Dendritic cell treated with granulocyte-macrophage colony-stimulating factor and Interleukin-4, amounts not matched to agents 40 ng/mL and 50 ng/mL, for 4 days (primary cell): ENCODE data around the gene ARHGAP9.

Source experiments
- H3K27ac Mint-ChIP-seq: one replicate; pipeline ENCODE4 v1.8.0; 2022; ENCODE audit warnings: mild to moderate bottlenecking, mixed read lengths
- H3K27me3 Mint-ChIP-seq: one replicate; pipeline ENCODE4 v1.8.0; 2022; ENCODE audit warnings: mild to moderate bottlenecking, mixed read lengths
- H3K36me3 Mint-ChIP-seq: one replicate; pipeline ENCODE4 v1.8.0; 2022; ENCODE audit warnings: low read depth, mixed read lengths
- H3K4me1 Mint-ChIP-seq: one replicate; pipeline ENCODE4 v1.8.0; 2022; ENCODE audit warnings: low read depth, mixed read lengths
- H3K4me3 Mint-ChIP-seq: one replicate; pipeline ENCODE4 v1.8.0; 2022; ENCODE audit warnings: mild to moderate bottlenecking, moderate library complexity, mixed read lengths
- H3K9me3 Mint-ChIP-seq: one replicate; pipeline ENCODE4 v1.8.0; 2022; ENCODE audit warnings: mixed read lengths
- intact Hi-C: fragments of 100-400 bp; cut with micrococcal nuclease; formaldehyde crosslinking; loops from one replicate; pipeline ENCODE4 v1.15.0; 2022

The ARHGAP9 gene

GRCh38 chr12:57467212-57467874 is 12.3 kb downstream of the ARHGAP9 start:
- Mint-ChIP-seq H3K4me1 (peaks cover 65% of the 10 kb centered on the region), H3K9me3 (no peaks in the 10 kb centered on the region), H3K27ac (no peak overlapping the region), H3K27me3 (peaks cover 14% of the 10 kb centered on the region), H3K4me3 (no peak overlapping the region), H3K36me3 (peaks cover 55% of the 10 kb centered on the region)
- intact Hi-C loops = no loop called here

DNA sequence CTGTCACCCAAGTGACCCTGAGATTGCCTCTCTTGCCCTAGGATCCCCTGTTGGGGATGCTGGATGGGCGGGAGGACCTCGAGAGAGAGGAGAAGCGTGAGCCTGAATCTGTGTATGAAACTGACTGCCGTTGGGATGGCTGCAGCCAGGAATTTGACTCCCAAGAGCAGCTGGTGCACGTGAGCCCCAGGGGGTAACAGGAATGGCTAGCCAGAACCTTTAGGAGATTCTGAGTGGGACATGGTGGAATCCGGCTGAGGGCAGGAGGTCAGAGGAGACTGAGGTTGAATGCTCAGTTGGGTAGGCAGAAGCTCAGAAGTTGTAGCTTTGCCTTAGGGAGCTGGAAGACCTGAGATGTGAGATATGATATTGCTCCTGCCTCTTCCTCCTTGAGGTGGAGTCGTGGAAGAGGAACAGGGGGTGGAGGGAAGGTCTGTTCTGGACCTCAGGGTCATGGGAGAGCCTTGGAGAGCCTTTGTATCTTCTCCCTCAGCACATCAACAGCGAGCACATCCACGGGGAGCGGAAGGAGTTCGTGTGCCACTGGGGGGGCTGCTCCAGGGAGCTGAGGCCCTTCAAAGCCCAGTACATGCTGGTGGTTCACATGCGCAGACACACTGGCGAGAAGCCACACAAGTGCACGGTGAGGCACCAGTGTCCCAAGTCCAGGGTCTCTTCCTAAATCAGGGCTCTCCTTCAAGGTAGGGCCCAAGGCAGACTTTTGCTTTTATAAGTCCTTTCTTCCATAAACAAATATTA is 13.7 kb downstream of the ARHGAP9 start:
- peaks cover 63% of the 10 kb centered on the region for H3K4me1 Mint-ChIP-seq
- peak overlapping the region; percentile 2 for H3K27ac Mint-ChIP-seq
- intact Hi-C loops = no loop called here
- H3K4me3 Mint-ChIP-seq = no peak overlapping the region
- H3K27me3 Mint-ChIP-seq = peaks cover 26% of the 10 kb centered on the region
- peaks cover 40% of the 10 kb centered on the region for H3K36me3 Mint-ChIP-seq
- no peaks in the 10 kb centered on the region for H3K9me3 Mint-ChIP-seq

- Mint-ChIP-seq H3K27me3 (peaks cover 33% of the 10 kb centered on the region), H3K4me1 (peaks cover 69% of the 10 kb centered on the region), H3K27ac (peak overlapping the region; percentile 2), H3K36me3 (peaks cover 33% of the 10 kb centered on the region), H3K9me3 (no peaks in the 10 kb centered on the region), H3K4me3 (no peak overlapping the region)
- intact Hi-C loops = no loop called here
Measured at GRCh38 chr12:57465030-57465746, 14.5 kb downstream of the ARHGAP9 start.

DNA sequence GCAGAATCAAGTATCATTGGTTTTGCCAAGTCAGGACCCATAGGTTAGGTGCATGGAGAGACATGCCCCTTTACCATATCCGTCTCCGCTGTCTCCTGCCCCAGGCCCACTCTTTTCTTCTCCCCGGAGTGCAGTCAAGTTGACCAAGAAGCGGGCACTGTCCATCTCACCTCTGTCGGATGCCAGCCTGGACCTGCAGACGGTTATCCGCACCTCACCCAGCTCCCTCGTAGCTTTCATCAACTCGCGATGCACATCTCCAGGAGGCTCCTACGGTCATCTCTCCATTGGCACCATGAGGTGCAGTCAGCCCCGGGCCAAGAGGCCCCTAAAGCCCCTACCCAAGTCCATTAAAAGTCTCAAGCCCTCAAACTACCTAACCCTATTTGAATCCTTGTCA is 15.1 kb downstream of the ARHGAP9 start:
- Mint-ChIP-seq H3K9me3 (no peaks in the 10 kb centered on the region), H3K36me3 (peaks cover 27% of the 10 kb centered on the region), H3K27me3 (peaks cover 37% of the 10 kb centered on the region), H3K27ac (no peak overlapping the region), H3K4me3 (no peak overlapping the region), H3K4me1 (peaks cover 74% of the 10 kb centered on the region)
- intact Hi-C loops = no loop called here

DNA sequence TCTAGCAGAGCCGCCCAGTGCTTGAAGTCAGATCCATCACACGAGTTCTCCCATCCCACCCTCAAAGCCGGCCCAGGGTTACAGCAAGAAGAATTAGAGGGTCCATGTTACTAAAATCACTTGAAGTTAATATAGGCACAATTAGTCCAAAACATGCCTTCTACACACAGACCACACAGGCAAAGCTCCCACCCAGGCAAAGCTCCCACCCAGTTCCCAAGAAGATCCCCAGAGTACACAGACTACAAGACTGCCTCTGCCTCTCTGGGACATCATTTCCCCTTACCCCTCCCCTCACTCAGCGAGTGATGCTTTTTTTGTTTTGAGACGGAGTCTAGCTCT is 16.8 kb downstream of the ARHGAP9 start:
- Mint-ChIP-seq H3K27me3 (peaks cover 37% of the 10 kb centered on the region), H3K4me3 (peak overlapping the region; percentile 85), H3K9me3 (no peaks in the 10 kb centered on the region), H3K27ac (peak overlapping the region; percentile 74), H3K4me1 (peaks cover 75% of the 10 kb centered on the region), H3K36me3 (peaks cover 10% of the 10 kb centered on the region)
- intact Hi-C loops = no loop called here

- peak overlapping the region; percentile 74 for H3K27ac Mint-ChIP-seq
- peaks cover 72% of the 10 kb centered on the region for H3K4me1 Mint-ChIP-seq
- H3K4me3 Mint-ChIP-seq = peak overlapping the region; percentile 85
- peaks cover 37% of the 10 kb centered on the region for H3K27me3 Mint-ChIP-seq
- H3K36me3 Mint-ChIP-seq = peaks cover 5% of the 10 kb centered on the region
- no peaks in the 10 kb centered on the region for H3K9me3 Mint-ChIP-seq
- intact Hi-C loops = no loop called here
Measured at GRCh38 chr12:57462251-57462911, 17.3 kb downstream of the ARHGAP9 start.

GRCh38 chr12:57461917-57462250 is 17.8 kb downstream of the ARHGAP9 start:
- Mint-ChIP-seq H3K4me1 (peaks cover 68% of the 10 kb centered on the region), H3K36me3 (no peaks in the 10 kb centered on the region), H3K9me3 (no peaks in the 10 kb centered on the region), H3K4me3 (peak overlapping the region; percentile 85), H3K27ac (peak overlapping the region; percentile 74), H3K27me3 (peaks cover 37% of the 10 kb centered on the region)
- intact Hi-C loops = no loop called here

- peaks cover 68% of the 10 kb centered on the region for H3K4me1 Mint-ChIP-seq
- H3K27ac Mint-ChIP-seq = peak overlapping the region; percentile 74
Measured at GRCh38 chr12:57461276-57461916, 18.3 kb downstream of the ARHGAP9 start.

GRCh38 chr12:57460841-57461275 is 18.8 kb downstream of the ARHGAP9 start:
- intact Hi-C loops = no loop called here
- peaks cover 67% of the 10 kb centered on the region for H3K4me1 Mint-ChIP-seq
- no peaks in the 10 kb centered on the region for H3K36me3 Mint-ChIP-seq
- peaks cover 41% of the 10 kb centered on the region for H3K27me3 Mint-ChIP-seq
- no peak overlapping the region for H3K27ac Mint-ChIP-seq
- H3K4me3 Mint-ChIP-seq = peak overlapping the region; percentile 85
- H3K9me3 Mint-ChIP-seq = no peaks in the 10 kb centered on the region

More at GRCh38 chr12:57461276-57461916, 18.3 kb downstream of the ARHGAP9 start:
- Mint-ChIP-seq H3K36me3 (no peaks in the 10 kb centered on the region), H3K9me3 (no peaks in the 10 kb centered on the region), H3K27me3 (peaks cover 39% of the 10 kb centered on the region), H3K4me3 (peak overlapping the region; percentile 85)
- intact Hi-C loops = no loop called here

DNA sequence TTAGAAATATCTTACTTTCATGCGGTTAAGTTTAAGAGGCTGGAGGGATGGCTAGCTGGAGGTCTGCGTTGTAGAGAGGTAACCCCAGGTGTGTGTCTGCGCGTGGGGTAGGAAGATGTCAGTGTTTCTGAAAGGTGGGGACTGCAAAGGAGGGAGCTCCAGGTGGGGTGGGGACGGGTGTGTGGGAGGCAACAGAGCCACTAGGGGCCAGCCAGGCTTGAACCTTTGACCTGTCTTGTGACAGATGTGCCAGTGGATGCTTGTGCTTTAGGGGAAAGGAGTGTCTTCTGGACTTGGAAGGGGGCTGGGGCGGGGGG is 19.2 kb downstream of the ARHGAP9 start:
- no peaks in the 10 kb centered on the region for H3K9me3 Mint-ChIP-seq
- intact Hi-C loops = no loop called here

GRCh38 chr12:57459750-57460467 is 19.8 kb downstream of the ARHGAP9 start, which contains the start of gene GLI1:
Gene GLI1 (plus strand): TSS chr12:57459785. CDS start chr12:57463692, 3,907 bp downstream.
- H3K4me3 Mint-ChIP-seq = peak within 1 kb of the TSS; percentile 87
- peak within 1 kb of the TSS; percentile 95 for H3K27ac Mint-ChIP-seq
- no peaks in the 10 kb centered on the region for H3K9me3 Mint-ChIP-seq
- peaks cover 43% of the 10 kb centered on the region for H3K27me3 Mint-ChIP-seq
- H3K36me3 Mint-ChIP-seq = no peaks in the 10 kb centered on the region
- intact Hi-C loops = loop anchor here (2.0 kb wide), 2 partner anchors 17 to 161 kb away; no protein-coding TSS in a partner anchor
- peaks cover 66% of the 10 kb centered on the region for H3K4me1 Mint-ChIP-seq

More for the DNA sequence above, 19.2 kb downstream of the ARHGAP9 start:
- H3K4me3 Mint-ChIP-seq = peak overlapping the region; percentile 59
- H3K27ac Mint-ChIP-seq = peak overlapping the region; percentile 95
- no peaks in the 10 kb centered on the region for H3K36me3 Mint-ChIP-seq
- H3K4me1 Mint-ChIP-seq = peaks cover 67% of the 10 kb centered on the region
- H3K27me3 Mint-ChIP-seq = peaks cover 43% of the 10 kb centered on the region

GRCh38 chr12:57459055-57459749 is 20.5 kb downstream of the ARHGAP9 start:
- no peaks in the 10 kb centered on the region for H3K36me3 Mint-ChIP-seq
- H3K27ac Mint-ChIP-seq = peak overlapping the region; percentile 95
- H3K4me3 Mint-ChIP-seq = peak overlapping the region; percentile 87
- peaks cover 64% of the 10 kb centered on the region for H3K4me1 Mint-ChIP-seq
- peaks cover 38% of the 10 kb centered on the region for H3K27me3 Mint-ChIP-seq
- intact Hi-C loops = loop anchor here (2.0 kb wide), 2 partner anchors 18 to 162 kb away; no protein-coding TSS in a partner anchor
- no peaks in the 10 kb centered on the region for H3K9me3 Mint-ChIP-seq
